GM21576 (cell line): ENCODE data around the gene MRPL4.

Experiments
- ATAC-seq: cut with Tn5 transposase; IDR thresholded peaks from one replicate; pipeline ENCODE4 v1.9.1; 2021; ENCODE audit warnings: mild to moderate bottlenecking, moderate library complexity; ENCODE audit not compliant: unreplicated experiment

The MRPL4 gene

GRCh38 chr19:10251792-10252694 is at the start of gene MRPL4:
MRPL4 (plus strand) TSS chr19:10252214; CDS start chr19:10252254, 40 bp downstream.
- ATAC-seq, result peak; percentile 85

- ATAC-seq, result no peak
Measured at GRCh38 chr19:10203686-10204085, 48.3 kb upstream of the MRPL4 start.

GRCh38 chr19:10205636-10206035 is 46.4 kb upstream of the MRPL4 start:
- no peak for ATAC-seq

- no peak for ATAC-seq
Measured at GRCh38 chr19:10206226-10206885, 45.7 kb upstream of the MRPL4 start.

- ATAC-seq, result no peak
Measured at GRCh38 chr19:10207026-10207425, 45.0 kb upstream of the MRPL4 start.

GRCh38 chr19:10209315-10209714 is 42.7 kb upstream of the MRPL4 start:
- ATAC-seq, result no peak

- no peak for ATAC-seq
Measured at GRCh38 chr19:10211061-10211460, 41.0 kb upstream of the MRPL4 start.

- ATAC-seq, result no peak
Measured at GRCh38 chr19:10211691-10212090, 40.3 kb upstream of the MRPL4 start.

GRCh38 chr19:10214784-10215183 is 37.2 kb upstream of the MRPL4 start:
- no peak for ATAC-seq

GRCh38 chr19:10217085-10217484 is 34.9 kb upstream of the MRPL4 start:
- ATAC-seq, result no peak

- no peak for ATAC-seq
Measured at GRCh38 chr19:10219678-10220077, 32.3 kb upstream of the MRPL4 start.

GRCh38 chr19:10220695-10221094 is 31.3 kb upstream of the MRPL4 start:
- no peak for ATAC-seq

- no peak for ATAC-seq
Measured at GRCh38 chr19:10222201-10222890, 29.7 kb upstream of the MRPL4 start.

GRCh38 chr19:10223488-10224213 is 28.4 kb upstream of the MRPL4 start:
- no peak for ATAC-seq

- no peak for ATAC-seq
Measured at GRCh38 chr19:10224337-10224736, 27.7 kb upstream of the MRPL4 start.

GRCh38 chr19:10226021-10226375 is 26.0 kb upstream of the MRPL4 start:
- no peak for ATAC-seq

- ATAC-seq, result no peak
Measured at GRCh38 chr19:10226376-10227025, 25.5 kb upstream of the MRPL4 start.

GRCh38 chr19:10227026-10227971 is 24.7 kb upstream of the MRPL4 start:
- ATAC-seq, result no peak

- no peak for ATAC-seq
Measured at GRCh38 chr19:10228393-10228792, 23.6 kb upstream of the MRPL4 start.
